Activated naive CD8-positive, alpha-beta T cell treated with anti-CD3 and anti-CD28 coated beads for 36 hours (primary cell): ENCODE data around the gene ADAP1. TPM values are rescaled to one million over a fixed set of nuclear protein-coding genes. Genes with fewer than 3 reads are reported as not detected.
A peak's percentile ranks its signal among the peaks of the same experiment; 100 is the strongest.
"Not testable (repeated sequence)": the region's sequence is repeated elsewhere in the genome, so short reads cannot be mapped to it uniquely, and the experiment has no call there.

Experiments used
- DNase-seq: peaks from one replicate; pipeline ENCODE4 v3.0.0; 2021
- H3K27ac Mint-ChIP-seq: one replicate; pipeline ENCODE4 v1.8.0; 2022; ENCODE audit warnings: mild to moderate bottlenecking, moderate library complexity, mixed read lengths
- H3K27me3 Mint-ChIP-seq: one replicate; pipeline ENCODE4 v1.8.0; 2022; ENCODE audit warnings: mild to moderate bottlenecking, mixed read lengths
- H3K36me3 Mint-ChIP-seq: one replicate; pipeline ENCODE4 v1.8.0; 2021; ENCODE audit warnings: mild to moderate bottlenecking, mixed read lengths
- H3K4me1 Mint-ChIP-seq: one replicate; pipeline ENCODE4 v1.8.0; 2021; ENCODE audit warnings: mixed read lengths
- H3K4me3 Mint-ChIP-seq: one replicate; pipeline ENCODE4 v1.8.0; 2022; ENCODE audit warnings: mild to moderate bottlenecking, moderate library complexity, mixed read lengths
- H3K9me3 Mint-ChIP-seq: one replicate; pipeline ENCODE4 v1.8.0; 2022; ENCODE audit warnings: mixed read lengths
- total RNA-seq, 2 experiments: library from RNA; stranded (reverse); gene quantifications; one replicate each; pipeline ENCODE4 v1.2.3, GENCODE V29; 2021

Gene ADAP1
- total RNA-seq, 2 experiments from 2014 or later, result 49.9 to 56.7 TPM

DNA sequence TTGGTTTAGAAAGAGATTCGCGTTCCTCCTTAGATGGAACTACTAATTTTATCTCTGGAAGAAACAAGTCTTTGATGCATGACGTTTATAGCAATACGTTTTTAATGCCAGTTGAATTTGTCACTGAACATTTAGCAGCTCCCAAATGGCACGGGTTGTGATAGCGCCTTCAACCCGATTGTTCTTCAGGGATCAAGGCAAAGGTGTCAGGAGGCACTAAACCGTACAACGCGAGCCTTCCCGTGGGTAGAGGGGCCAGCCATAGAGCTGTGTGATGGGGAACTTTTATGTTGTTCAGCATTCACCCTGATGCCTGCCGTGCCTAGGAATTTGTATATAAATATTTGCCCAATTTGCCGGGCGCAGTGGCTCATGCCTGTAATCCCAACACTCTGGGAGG, 74.8 kb downstream of the ADAP1 start:
- Mint-ChIP-seq H3K27me3 (no peaks in the 10 kb centered on the region), H3K27ac (no peak overlapping the region), H3K4me3 (no peak overlapping the region), H3K9me3 (no peaks in the 10 kb centered on the region), H3K4me1 (peaks cover 22% of the 10 kb centered on the region), H3K36me3 (peaks cover 7% of the 10 kb centered on the region)
- no peak for DNase-seq

DNA sequence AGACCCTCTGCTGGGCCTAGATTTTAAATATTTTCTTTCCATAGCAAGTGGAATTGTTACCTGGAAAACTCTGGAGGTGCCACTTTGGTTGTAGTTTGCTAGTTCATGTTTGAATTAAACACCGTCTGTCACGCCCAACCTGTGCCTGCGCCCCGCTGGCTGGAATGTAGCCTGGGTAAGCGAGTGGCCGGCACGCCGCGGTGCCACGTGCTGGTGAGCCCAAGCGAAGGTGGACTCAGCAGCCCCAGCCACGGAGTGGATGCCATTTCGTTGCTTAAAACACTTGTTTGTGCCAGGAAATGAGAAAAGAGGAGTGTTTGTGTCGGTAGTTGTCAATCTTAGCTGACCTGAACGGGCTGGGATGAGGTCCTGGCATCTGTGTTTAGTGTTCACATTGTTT, 75.4 kb downstream of the ADAP1 start:
- Mint-ChIP-seq H3K4me1 (peaks cover 23% of the 10 kb centered on the region), H3K27me3 (no peaks in the 10 kb centered on the region), H3K4me3 (peak overlapping the region; percentile 51), H3K36me3 (peaks cover 7% of the 10 kb centered on the region), H3K27ac (no peak overlapping the region), H3K9me3 (no peaks in the 10 kb centered on the region)
- no peak for DNase-seq

DNA sequence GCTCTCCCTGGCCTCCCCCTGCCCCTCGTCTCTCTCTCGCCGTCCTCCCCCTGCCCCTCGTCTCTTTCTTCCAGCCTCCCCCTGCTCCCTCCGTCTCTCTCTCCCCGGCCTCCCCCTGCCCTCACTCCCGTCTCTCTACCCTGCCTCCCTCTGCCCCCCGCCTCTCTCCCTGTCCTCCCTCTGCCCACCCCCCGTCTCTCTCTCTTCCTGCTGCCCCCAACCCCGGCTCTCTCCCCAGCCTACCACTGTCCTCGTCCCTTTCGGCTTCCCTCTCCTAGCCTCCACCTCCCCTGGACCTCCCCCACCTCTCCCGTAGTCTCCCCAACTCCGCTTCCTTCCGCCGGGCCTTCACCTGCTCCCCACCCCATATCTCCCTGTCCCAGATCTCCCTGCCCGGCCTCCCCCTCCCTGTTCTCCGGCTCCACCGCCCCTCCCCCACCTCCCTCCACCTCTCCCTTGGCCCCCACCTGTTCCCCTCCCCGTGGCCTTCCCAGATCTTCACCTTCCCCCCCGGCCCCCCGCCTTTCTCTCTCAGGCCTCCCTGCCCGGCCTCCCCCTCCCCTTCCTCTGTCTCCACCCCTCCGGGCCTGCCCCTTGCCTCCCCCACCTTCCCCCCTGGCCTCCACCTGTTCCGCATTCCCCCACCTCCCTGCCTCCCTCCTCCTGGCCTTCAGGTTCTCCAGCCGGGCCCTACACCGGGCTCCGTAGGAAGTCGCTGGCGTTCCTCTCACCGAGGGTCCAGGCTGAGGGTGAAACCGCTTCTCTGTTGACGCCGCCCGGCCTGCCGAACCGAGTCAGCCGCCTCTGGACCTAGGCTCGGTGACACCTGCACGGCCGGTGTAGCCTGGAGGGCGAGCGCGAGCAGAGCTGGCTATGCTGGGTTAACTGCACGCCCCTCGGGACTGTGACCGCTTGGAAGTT, 76.9 kb downstream of the ADAP1 start:
- Mint-ChIP-seq H3K36me3 (peaks cover 21% of the 10 kb centered on the region), H3K9me3 (no peaks in the 10 kb centered on the region), H3K27me3 (no peaks in the 10 kb centered on the region), H3K27ac (peak overlapping the region; percentile 92), H3K4me1 (peaks cover 30% of the 10 kb centered on the region), H3K4me3 (peak overlapping the region; percentile 99)
- DNase-seq, result no peak

DNA sequence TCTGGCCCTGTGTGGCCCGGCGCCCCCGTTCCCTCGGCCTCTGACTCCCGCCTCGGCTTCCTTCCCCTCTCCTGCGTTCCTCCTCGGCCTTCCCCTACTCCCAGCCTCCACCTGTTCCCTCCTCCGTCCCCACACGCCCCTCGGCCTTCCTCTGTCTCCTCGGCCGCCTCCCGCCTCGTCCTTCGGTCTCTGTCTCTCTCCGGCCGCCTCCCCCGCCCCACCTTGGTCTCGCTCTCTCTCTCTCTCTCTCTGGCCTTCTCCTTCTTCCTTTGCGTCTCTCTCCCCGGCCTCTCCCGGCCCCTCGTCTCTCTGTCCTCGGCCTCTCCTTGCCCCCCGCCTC, 77.5 kb downstream of the ADAP1 start:
- no peaks in the 10 kb centered on the region for H3K27me3 Mint-ChIP-seq
- DNase-seq, result no peak
- peaks cover 27% of the 10 kb centered on the region for H3K4me1 Mint-ChIP-seq
- H3K36me3 Mint-ChIP-seq, result peaks cover 24% of the 10 kb centered on the region
- H3K9me3 Mint-ChIP-seq, result no peaks in the 10 kb centered on the region
- H3K4me3 Mint-ChIP-seq, result peak overlapping the region; percentile 99
- peak overlapping the region; percentile 92 for H3K27ac Mint-ChIP-seq

DNA sequence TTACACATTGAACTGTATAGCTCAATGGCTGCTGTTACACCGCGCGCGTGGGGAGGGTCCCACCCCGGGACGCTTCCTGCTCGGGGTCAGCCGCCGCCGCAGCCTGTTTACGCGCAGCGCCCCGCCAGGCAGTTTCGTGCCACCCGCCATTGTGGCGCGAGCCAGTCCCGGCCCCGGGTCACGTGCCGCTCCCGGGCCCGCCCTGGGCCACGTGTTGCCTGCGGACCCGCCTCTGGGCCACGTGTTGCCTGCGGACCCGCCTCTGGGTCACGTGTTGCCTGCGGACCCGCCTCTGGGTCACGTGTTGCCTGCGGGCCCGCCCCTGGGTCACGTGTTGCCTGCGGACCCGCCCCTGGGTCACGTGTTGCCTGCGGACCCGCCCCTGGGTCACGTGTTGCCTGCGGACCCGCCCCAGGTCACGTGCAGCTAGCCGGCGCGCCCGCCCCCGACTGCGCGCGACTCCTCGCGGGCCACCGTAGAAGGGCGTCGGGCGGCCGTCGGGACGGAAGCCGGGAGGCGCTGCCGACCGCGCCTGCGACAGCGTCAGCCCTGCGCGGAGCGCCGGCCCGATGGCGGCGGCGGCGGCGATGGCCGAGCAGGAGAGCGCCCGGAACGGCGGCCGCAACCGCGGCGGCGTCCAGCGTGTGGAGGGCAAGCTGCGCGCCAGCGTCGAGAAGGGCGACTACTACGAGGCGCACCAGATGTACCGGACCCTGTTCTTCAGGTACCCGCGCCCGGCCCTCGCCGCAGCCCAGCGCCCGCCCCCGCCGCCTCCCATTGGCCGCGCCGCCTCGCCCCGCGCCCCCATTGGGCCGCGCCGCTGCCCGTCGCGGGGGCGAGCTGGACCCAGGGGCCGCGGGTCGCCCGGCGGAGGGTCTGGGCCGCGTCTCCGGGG, 78.2 kb downstream of the ADAP1 start, which contains the start of gene GET4:
GET4 (plus strand) TSS at position 478 of the 895 bp plus-strand sequence; CDS start at position 570, 92 bp downstream.
- H3K27me3 Mint-ChIP-seq, result no peaks in the 10 kb centered on the region
- H3K4me1 Mint-ChIP-seq, result peaks cover 24% of the 10 kb centered on the region
- H3K9me3 Mint-ChIP-seq, result no peaks in the 10 kb centered on the region
- peak within 1 kb of the TSS; percentile 92 for H3K27ac Mint-ChIP-seq
- peak; percentile 98 for DNase-seq
- peak within 1 kb of the TSS; percentile 99 for H3K4me3 Mint-ChIP-seq
- H3K36me3 Mint-ChIP-seq, result peaks cover 21% of the 10 kb centered on the region

DNA sequence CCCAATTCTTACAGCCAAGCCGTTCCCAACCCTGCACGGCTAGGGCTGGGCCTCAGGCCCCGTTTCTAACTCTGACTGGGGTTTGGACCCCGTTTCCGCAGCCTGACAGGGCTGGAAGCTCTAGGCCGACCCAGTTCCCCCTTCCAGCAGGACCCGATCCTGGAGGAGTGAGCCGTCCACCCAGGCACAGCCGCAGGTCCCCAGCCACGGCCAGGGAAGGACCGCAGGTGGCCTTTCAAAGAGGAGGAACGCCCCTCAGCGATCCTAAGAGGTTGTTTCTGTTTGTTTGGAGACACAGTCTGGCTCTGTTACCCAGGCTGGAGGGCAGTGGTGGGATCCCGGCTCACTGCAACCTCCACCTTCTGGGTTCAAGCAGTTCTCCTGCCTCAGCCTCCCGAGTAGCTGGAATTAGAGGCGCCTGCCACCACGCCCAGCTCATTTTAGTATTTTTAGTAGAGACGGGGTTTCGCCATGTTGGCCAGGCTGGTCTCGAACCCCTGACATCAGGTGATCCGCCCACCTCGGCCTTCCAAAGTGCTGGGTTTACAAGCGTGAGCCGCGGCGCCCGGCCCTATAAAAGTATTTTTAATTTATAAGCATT, 78.9 kb downstream of the ADAP1 start:
- Mint-ChIP-seq H3K27ac (peak overlapping the region; percentile 56), H3K4me3 (no peak overlapping the region), H3K4me1 (peaks cover 24% of the 10 kb centered on the region), H3K36me3 (peaks cover 24% of the 10 kb centered on the region), H3K27me3 (no peaks in the 10 kb centered on the region), H3K9me3 (no peaks in the 10 kb centered on the region)
- DNase-seq, result no peak

DNA sequence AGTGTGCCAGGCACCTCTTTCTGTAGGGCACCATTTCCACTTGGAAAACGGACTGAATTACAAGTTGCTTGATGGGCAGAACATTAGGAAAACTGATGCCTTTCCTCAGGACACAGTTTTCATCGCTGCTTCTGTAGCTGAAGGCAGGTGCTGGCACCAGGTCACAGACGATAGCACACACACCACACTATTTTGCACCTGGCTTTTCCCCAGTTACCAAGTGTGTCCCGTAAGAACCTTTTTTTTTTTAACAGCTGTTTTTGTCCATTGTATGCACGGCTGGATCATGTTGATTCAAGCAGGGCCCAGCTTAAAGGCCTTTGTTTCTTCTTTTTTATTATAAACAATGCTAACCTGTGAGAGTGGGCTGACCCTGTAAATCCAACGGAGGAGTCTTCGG, 79.4 kb downstream of the ADAP1 start:
- Mint-ChIP-seq H3K4me1 (peaks cover 24% of the 10 kb centered on the region), H3K27me3 (no peaks in the 10 kb centered on the region), H3K4me3 (no peak overlapping the region), H3K9me3 (no peaks in the 10 kb centered on the region), H3K36me3 (peaks cover 25% of the 10 kb centered on the region), H3K27ac (no peak overlapping the region)
- no peak for DNase-seq

DNA sequence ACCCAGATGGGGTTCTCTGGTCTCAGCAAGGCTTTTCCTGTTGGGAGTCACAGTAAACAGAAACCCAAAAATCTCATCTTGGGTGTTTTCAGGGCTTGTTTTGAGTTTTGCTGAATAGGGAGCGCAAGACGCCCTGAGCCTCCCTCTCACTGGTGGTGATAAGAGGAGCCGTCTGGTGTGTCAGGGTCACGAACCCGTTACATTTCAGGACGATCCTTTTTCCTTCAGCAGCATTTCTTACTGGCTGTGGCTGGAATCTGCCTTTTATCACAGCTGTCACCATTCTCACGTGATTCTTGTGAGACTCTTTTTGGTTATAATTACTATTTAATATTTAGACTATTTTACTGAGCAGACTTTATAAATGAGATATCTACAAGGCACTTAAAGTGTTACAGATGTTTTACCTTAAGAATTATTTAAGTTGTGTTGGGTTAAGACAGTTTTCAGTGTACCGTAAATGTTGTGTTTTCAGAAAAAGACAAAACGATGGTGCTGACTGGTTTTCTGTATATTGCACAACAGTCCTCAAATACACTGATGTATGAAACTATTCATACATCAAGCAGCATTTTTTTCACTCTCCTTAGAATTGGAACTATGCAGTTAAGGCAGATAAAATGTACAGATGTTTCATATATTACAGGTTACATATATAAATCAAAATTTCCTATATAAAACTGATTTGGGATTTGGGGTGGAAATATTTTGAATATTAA, 80.3 kb downstream of the ADAP1 start:
- Mint-ChIP-seq H3K36me3 (peaks cover 30% of the 10 kb centered on the region), H3K9me3 (no peaks in the 10 kb centered on the region), H3K27ac (peak overlapping the region; percentile 85), H3K4me1 (peaks cover 23% of the 10 kb centered on the region), H3K27me3 (no peaks in the 10 kb centered on the region), H3K4me3 (no peak overlapping the region)
- no peak for DNase-seq

DNA sequence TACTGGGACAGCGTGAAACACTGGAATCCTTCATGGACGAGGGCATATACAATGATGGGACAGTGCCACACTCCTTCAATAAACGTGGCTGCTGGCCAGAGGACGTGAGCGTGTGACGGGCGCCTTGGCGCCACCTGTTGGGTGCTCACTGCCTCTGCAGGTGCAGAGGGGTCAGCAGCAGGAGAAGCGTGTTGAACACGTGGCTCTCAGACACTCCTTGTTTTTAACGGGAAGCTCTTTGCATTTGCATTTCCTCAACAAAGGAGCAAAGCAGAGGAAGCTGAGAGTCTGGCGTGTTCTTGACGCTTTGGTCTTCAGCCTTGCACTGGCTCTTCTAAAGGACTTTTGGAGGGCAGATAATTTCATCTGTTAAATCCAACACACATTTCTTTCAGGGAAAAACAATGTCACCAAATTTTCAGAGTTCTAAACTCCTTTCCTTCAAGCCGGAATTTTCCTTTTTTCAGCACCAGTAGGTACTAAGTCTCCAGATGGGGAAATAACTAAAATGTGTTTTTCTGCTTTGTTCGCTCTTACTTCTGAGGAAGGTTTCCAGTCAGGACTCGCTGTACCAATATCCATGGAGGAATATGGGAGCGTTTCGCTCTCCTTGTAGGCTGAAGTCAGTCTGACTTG, 81.0 kb downstream of the ADAP1 start:
- Mint-ChIP-seq H3K36me3 (peaks cover 31% of the 10 kb centered on the region), H3K27me3 (no peaks in the 10 kb centered on the region), H3K27ac (peak overlapping the region; percentile 85), H3K9me3 (no peaks in the 10 kb centered on the region), H3K4me3 (no peak overlapping the region), H3K4me1 (peaks cover 23% of the 10 kb centered on the region)
- DNase-seq, result peak; percentile 75

DNA sequence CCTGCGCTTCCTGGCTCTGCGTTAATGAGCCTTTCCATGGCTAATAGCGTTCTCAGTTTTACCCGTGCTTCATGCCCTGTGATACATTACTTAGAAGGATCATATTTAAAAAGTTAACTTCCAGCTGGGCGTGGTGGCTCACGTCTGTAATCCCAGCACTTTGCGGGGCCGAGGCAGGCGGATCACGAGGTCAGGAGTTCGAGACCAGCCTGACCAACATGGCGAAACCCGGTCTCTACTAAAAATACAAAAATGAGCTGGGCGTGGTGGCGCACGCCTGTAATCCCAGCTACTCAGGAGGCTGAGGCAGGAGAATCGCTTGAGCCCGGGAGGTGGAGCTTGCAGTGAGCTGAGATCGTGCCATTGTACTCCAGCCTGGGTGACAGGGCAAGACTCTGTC, 81.8 kb downstream of the ADAP1 start:
- H3K36me3 Mint-ChIP-seq, result peaks cover 31% of the 10 kb centered on the region
- H3K4me1 Mint-ChIP-seq, result peaks cover 21% of the 10 kb centered on the region
- H3K27me3 Mint-ChIP-seq, H3K27ac Mint-ChIP-seq, H3K9me3 Mint-ChIP-seq, DNase-seq, H3K4me3 Mint-ChIP-seq: not testable (repeated sequence)

DNA sequence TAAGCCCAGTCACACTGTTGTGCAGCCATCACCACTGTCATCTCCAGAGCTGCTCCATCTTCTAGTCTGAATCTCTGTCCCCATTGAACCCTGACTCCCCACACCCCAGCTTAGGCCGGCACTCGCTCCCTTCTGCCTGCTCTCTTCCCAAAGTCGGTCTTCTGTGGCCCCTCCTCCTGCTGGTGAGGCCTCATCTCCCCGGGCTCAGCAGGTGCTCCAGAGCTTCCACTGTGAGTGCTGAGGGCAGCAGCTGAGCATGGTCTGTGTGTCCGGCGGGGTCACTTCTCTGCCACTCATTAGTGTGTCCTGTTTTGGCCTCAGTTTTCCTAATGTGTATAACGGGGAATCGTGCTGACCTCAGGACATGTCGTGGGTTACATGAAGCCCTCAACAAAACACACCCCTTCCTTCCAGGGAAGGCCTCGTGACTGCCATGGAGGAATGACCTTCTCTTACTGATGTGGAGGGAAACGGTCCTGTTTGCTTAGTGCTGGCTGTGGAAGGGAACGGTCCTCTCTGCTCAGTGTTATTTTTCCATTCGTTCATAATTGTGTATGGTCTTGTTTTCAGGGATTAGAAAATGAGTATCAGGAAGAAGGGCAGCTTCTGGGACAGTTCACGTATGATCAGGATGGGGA, 82.5 kb downstream of the ADAP1 start:
- Mint-ChIP-seq H3K36me3 (peaks cover 29% of the 10 kb centered on the region), H3K9me3 (no peaks in the 10 kb centered on the region), H3K27ac (no peak overlapping the region), H3K27me3 (no peaks in the 10 kb centered on the region), H3K4me3 (no peak overlapping the region), H3K4me1 (peaks cover 21% of the 10 kb centered on the region)
- DNase-seq, result no peak

DNA sequence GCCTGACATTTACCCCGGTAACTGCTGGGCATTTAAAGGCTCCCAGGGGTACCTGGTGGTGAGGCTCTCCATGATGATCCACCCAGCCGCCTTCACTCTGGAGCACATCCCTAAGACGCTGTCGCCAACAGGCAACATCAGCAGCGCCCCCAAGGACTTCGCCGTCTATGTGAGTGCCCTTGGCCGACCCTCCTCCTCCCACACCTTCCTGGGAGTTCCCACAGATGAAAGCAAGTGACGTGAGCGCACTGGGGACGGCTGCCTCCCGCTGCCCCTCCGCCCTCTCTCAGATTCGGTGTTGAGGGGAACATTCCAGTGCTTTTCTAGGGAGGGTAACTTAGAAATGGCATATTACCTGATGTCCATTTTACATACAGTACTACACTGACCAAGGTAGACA, 85.1 kb downstream of the ADAP1 start:
- DNase-seq, result no peak
- Mint-ChIP-seq H3K36me3 (peaks cover 36% of the 10 kb centered on the region), H3K9me3 (no peaks in the 10 kb centered on the region), H3K27me3 (no peaks in the 10 kb centered on the region), H3K4me1 (peaks cover 17% of the 10 kb centered on the region), H3K4me3 (no peak overlapping the region), H3K27ac (no peak overlapping the region)

DNA sequence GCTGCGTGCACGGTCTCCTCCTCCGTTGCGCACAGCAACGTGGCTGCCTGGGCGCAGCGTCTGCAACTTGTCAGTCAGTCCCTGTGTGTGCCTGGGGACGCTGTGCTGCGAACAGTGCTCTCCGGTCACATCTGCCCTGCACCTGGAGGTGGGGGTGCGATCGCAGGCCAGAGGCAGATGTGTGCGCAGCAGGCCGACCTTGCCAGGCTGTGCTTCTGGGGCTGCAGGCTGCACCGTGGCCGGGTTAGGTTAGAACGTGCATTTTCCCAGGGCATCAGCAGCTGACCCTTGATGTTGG, 86.3 kb downstream of the ADAP1 start:
- H3K4me1 Mint-ChIP-seq, result peaks cover 8% of the 10 kb centered on the region
- no peak overlapping the region for H3K4me3 Mint-ChIP-seq
- no peaks in the 10 kb centered on the region for H3K9me3 Mint-ChIP-seq
- H3K27me3 Mint-ChIP-seq, result no peaks in the 10 kb centered on the region
- no peak for DNase-seq
- peaks cover 34% of the 10 kb centered on the region for H3K36me3 Mint-ChIP-seq
- no peak overlapping the region for H3K27ac Mint-ChIP-seq
